ENCODE results near the gene ACD.

GRCh38 chr16:67637625-67638024 is 22.4 kb downstream of the ACD start:
- TF ChIP-seq CTCF (conservative IDR thresholded peaks at IDR 0.05) (no peak), EZH2 (IDR thresholded peaks at IDR 0.05; ENCODE audit: low read depth) (no peak)

Measured in PC-9 (cell line).